ENCODE results near the gene SH3TC1.

Gene SH3TC1

DNA sequence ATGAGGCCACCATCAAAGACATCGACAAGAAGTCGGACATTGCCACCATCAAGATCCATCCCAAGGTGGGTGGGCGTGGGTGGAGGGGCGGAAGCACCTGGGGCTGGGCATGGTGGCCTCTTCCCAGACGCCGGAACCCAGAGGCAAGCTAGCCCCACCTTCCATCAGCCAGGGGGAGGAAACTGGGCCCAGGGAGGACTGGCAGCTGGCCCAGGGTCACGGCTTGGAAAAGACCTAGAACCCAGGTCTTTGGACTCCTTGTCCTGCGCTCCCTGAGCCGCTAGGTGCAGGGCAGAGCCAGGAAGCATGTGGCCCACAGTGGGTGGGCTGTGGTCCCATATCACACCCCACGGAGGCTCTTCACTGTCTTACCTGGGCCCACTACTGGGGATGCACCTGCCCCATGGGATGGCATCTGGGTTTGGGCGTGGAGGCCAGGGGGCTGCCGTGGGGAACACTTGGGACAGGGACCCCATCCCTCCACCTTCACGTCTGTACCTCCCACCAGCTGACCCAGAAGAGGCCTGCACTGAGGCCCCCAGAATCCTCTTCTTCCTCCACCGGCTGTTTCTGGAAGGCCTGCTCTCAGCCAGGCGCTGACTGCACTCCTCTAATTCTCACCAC lies 87.7 kb downstream of the SH3TC1 start:
- H3K27ac ChIP-seq = no peak overlapping the region
- TF ChIP-seq, protein P1, sequence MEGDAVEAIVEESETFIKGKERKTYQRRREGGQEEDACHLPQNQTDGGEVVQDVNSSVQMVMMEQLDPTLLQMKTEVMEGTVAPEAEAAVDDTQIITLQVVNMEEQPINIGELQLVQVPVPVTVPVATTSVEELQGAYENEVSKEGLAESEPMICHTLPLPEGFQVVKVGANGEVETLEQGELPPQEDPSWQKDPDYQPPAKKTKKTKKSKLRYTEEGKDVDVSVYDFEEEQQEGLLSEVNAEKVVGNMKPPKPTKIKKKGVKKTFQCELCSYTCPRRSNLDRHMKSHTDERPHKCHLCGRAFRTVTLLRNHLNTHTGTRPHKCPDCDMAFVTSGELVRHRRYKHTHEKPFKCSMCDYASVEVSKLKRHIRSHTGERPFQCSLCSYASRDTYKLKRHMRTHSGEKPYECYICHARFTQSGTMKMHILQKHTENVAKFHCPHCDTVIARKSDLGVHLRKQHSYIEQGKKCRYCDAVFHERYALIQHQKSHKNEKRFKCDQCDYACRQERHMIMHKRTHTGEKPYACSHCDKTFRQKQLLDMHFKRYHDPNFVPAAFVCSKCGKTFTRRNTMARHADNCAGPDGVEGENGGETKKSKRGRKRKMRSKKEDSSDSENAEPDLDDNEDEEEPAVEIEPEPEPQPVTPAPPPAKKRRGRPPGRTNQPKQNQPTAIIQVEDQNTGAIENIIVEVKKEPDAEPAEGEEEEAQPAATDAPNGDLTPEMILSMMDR (conservative IDR thresholded peaks at IDR 0.05) = no peak
- TF ChIP-seq ZFX (IDR thresholded peaks at IDR 0.05) = no peak

DNA sequence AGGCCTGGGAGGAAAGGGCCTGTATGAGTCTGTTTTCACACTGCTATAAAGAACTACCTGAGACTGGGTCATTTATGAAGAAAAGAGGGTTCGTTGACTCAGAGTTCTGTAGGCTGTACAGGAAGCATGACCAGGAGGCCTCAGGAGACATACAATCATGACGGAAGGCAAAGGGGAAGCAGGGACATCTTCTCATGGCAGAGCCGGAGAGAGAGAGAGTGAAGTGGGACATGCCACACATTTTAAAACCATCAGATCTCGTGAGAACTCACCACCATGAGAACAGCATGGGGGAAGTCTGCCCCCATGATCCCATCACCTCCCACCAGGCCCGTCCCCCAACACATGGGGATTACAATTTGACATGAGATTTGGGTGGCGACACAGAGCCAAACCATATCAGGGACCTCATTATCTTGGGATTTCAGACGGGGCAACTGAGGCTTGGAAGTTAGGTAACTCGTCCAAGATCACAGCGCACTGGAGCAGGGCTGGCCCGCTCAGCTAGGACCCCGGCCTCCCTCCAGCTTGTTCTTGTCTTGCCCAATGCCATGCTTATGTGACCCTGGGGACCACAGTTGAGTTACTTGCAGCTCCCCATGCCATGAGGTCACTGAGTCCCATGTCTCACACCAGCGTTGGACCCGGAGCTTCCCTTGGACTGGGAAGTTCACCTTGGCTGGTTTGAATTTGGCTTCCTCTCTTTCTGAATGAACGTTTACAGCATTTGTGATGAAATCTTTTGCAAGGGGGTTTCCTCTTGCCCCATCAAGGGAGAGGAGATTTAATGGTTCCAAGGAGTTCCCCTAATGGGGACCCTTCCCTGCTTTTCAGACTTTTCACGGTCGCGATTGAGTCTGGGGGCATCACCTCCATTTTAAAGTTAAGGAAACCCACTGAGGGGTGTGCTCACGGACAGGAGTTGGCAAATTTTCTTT lies 88.5 kb downstream of the SH3TC1 start:
- TF ChIP-seq ZFX (IDR thresholded peaks at IDR 0.05) = no peak
- TF ChIP-seq, protein P1 (conservative IDR thresholded peaks at IDR 0.05) = no peak
- H3K27ac ChIP-seq = no peak overlapping the region

DNA sequence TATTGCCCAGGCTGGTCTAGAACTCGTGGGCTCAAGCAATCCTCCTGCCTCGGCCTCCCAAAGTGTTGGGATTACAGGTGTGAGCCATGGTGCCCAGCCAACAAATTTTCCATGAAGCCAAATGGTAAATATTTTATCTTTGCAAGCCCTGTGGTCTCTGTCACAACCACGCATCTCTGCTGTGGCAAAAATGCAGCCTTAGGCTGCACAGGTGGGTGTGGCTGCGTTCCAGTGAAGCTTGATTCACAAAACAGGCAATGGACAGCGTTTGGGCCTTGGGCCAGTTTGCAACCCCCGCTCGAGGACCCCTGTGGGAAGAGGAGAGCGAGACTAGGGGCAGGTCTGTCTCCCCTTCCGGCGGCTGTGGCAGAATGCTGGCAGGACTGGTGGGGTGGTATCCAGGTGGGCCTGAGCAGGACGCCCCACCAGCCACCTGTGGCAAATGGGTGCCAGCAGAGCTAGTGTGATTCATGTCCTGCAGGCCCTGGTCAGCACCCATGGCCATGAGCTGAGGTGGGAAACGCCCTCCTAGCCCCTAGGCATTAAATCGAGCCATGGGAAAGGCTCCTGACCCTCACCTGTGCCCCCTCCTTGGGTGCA lies 90.2 kb downstream of the SH3TC1 start:
- no peak overlapping the region for H3K27ac ChIP-seq
- TF ChIP-seq ZFX (IDR thresholded peaks at IDR 0.05) = no peak
- TF ChIP-seq, protein P1 (conservative IDR thresholded peaks at IDR 0.05) = no peak

DNA sequence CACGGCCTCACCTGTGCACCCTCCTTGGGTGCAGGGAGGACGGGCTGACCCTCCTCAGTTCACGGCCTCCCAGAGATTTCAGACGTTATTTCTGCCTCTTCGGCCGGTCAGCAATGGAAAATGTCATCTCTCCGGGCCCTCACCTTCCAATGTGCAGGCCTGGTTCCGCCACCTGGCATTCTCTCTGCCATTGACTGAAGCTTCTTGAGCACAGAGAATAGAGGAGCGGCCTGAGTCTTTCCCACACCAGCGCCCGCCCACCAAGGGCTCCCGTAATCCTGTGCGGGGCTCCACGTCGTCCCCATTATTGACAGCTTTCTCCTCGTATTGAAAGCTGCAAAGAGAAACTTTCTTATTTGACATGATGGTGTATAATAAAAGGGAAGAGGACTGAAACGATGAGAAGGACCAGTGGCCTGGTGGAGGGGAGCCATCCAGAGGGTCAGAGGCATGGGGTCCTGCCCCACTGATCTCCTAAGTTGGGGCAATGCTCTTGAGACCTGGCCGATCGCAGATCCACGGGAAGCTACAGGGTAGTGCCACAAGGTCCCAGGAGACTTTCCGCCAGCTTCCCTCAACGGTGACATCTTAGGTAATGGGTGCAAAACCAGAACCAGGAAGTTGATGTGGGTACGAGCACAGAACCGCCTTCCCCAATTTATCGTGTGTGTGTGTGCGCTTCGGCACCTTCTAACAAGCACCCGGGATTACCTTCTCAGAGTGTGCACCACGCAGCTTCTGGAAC lies 91.0 kb downstream of the SH3TC1 start:
- H3K27ac ChIP-seq = no peak overlapping the region
- TF ChIP-seq, protein P1 (conservative IDR thresholded peaks at IDR 0.05) = no peak
- TF ChIP-seq ZFX (IDR thresholded peaks at IDR 0.05) = no peak

GRCh38 chr4:8290701-8290970 lies 91.5 kb downstream of the SH3TC1 start:
- TF ChIP-seq, protein P1 (conservative IDR thresholded peaks at IDR 0.05) = no peak
- TF ChIP-seq ZFX (IDR thresholded peaks at IDR 0.05) = no peak
- H3K27ac ChIP-seq = no peak overlapping the region

Measured in C4-2B (cell line).